Umbilical cord (tissue), 2 donors: Measurements from ENCODE around the gene TTC23. TPM values are rescaled to one million over a fixed set of nuclear protein-coding genes. Genes with fewer than 3 reads are reported as not detected.
A peak's percentile ranks its signal among the peaks of the same experiment; 100 is the strongest.

Experiments used
- DNase-seq: peaks from one replicate; pipeline ENCODE4 v3.0.0-alpha.2; 2015; ENCODE audit warnings: low spot score
- total RNA-seq: library from RNA; depleted of rRNA; stranded (reverse); fragments of >200 nt; gene quantifications from one replicate; pipeline ENCODE4 v1.2.3, GENCODE V29; 2014; ENCODE audit warnings: low replicate concordance; ENCODE audit not compliant: insufficient read depth

Gene TTC23
- total RNA-seq, 1 donor from 2014 or later: 68.1 TPM

DNA sequence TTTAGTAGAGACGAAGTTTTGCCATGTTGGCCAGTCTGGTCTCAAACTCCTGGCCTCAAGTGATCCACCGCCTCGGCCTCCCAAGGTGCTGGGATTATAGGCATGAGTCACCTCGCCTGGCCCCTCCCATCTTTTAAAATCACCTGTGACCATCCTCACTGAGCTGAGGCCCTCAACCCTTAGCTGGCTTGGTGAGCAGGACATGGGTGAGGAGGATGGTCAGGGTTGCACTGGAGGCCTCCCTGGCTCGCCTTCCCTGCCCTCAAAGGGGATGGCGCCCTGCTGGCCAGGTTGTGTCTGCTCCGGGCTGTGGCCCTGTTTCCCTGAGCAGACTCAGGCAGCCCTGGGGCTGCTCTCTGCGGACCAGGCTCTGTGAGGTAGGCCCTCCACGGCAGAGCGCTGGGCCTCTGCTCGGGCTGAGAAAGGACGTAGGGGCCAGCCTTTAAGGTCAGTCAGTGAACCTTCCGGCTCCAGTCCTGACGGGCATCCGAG lies 110.8 kb downstream of the TTC23 start:
- DNase-seq: no peak

DNA sequence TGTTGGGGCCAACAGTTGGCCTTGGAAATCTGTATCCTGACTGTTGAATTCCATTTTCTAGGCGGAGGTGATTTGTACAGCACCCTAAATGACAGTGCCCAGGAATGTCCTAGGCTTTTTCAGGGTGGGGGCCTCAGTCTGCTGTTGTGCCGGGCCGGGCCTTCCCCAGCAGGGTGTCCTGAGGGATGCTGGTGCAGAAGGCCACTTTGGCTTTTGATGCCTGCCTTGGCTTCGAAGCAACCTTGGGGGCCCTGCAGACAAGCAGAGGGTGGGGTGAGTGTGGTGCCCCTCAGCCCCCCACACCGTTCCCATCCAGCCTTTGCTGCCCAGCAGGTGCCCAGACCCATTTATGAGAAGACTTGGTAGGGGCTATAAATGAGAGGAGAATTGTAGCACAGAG lies 111.5 kb downstream of the TTC23 start:
- DNase-seq: no peak

- DNase-seq: no peak
Measured at GRCh38 chr15:99137111-99137546, 112.3 kb downstream of the TTC23 start.

GRCh38 chr15:99135194-99135593 lies 114.2 kb downstream of the TTC23 start:
- no peak for DNase-seq

GRCh38 chr15:99134317-99134821 lies 115.0 kb downstream of the TTC23 start:
- no peak for DNase-seq

DNA sequence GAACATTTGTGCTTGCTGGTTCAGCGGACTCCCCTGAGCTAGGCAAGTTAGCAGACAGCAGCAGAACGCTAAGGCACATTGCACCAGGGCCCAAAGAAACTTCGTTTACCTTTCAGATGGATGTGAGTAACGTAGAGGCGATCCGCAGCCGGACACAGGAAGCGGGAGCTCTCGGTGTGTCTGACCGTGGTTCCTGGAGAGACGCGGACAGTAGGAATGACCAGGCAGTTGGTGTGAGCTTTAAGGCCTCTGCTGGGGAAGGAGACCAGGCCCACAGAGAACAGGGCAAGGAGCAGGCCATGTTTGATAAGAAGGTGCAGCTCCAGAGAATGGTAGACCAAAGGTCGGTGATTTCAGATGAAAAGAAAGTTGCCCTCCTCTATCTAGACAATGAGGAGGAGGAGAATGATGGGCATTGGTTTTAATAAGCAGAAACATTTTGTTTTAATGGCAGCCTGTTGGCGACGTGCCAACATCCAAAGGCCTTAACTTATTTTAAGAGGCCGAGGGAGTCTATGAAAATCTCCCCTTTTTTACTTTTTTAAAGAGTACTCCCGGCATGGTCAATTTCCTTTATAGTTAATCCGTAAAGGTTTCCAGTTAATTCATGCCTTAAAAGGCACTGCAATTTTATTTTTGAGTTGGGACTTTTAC lies 116.6 kb downstream of the TTC23 start:
- DNase-seq: no peak

DNA sequence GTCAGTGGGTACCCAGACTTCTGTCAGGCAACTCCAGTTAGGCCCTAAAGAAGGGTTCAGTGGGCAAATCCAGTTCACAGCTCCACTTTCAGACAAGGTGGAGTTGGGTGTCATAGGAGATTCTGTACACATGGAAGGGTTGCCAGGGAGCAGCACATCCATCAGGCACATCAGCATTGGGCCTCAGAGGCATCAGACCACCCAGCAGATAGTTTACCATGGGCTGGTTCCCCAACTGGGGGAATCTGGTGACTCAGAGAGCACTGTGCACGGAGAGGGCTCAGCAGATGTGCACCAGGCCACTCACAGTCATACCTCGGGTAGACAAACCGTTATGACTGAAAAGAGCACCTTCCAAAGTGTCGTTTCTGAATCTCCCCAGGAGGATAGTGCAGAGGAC lies 117.3 kb downstream of the TTC23 start:
- no peak for DNase-seq

DNA sequence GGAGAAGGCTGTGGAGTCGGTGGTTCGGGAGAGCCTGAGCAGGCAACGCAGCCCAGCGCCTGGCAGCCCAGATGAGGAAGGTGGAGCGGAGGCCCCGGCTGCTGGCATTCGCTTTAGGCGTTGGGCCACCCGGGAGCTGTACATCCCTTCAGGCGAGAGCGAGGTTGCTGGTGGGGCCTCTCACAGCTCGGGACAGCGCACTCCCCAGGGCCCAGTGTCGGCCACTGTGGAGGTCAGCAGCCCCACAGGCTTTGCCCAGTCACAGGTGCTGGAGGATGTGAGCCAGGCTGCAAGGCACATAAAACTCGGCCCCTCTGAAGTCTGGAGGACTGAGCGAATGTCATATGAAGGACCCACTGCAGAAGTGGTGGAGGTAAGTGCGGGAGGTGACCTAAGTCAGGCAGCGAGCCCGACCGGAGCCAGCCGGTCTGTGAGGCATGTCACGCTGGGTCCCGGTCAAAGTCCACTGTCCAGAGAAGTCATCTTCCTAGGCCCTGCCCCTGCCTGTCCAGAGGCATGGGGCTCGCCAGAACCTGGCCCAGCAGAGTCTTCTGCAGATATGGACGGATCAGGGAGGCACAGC lies 117.8 kb downstream of the TTC23 start:
- no peak for DNase-seq

GRCh38 chr15:99130765-99131440 lies 118.5 kb downstream of the TTC23 start:
- DNase-seq: no peak

GRCh38 chr15:99130314-99130713 lies 119.1 kb downstream of the TTC23 start:
- no peak for DNase-seq

DNA sequence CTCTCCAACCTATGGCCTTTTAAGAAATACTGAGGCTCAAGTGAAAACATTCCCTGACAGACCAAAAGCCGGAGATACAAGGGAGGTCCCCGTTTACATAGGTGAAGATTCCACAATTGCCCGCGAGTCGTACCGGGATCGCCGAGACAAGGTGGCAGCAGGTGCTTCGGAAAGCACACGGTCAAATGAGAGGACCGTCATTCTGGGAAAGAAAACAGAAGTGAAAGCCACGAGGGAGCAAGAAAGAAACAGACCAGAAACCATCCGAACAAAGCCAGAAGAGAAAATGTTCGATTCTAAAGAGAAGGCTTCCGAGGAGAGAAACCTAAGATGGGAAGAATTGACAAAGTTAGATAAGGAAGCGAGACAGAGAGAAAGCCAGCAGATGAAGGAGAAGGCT lies 119.7 kb downstream of the TTC23 start:
- DNase-seq: no peak

DNA sequence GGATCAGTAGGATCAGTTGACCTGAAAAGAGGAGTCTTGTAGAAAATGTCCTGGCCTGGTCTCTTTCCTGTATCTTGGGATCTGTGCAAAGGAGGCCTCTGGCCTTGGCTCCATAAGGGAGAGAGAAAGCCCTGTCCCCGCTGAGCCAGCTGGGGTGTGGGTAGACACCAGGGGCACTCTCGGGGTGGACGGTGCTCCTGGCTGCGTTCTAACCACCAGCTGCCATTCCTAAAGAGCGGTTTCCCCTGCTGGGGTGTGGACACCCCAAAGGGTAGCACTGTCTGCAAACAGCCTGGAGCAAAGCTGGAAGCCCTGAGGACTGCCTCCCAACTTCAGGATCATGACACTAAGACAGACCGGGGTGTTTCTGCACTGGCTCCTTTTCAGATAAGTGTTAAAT lies 121.0 kb downstream of the TTC23 start:
- DNase-seq: no peak

- no peak for DNase-seq
Measured at GRCh38 chr15:99127773-99128172, 121.6 kb downstream of the TTC23 start.

GRCh38 chr15:99126930-99127329 lies 122.5 kb downstream of the TTC23 start:
- DNase-seq: no peak

GRCh38 chr15:99126131-99126588 lies 123.2 kb downstream of the TTC23 start:
- no peak for DNase-seq

GRCh38 chr15:99125061-99125891 lies 124.1 kb downstream of the TTC23 start:
- no peak for DNase-seq

DNA sequence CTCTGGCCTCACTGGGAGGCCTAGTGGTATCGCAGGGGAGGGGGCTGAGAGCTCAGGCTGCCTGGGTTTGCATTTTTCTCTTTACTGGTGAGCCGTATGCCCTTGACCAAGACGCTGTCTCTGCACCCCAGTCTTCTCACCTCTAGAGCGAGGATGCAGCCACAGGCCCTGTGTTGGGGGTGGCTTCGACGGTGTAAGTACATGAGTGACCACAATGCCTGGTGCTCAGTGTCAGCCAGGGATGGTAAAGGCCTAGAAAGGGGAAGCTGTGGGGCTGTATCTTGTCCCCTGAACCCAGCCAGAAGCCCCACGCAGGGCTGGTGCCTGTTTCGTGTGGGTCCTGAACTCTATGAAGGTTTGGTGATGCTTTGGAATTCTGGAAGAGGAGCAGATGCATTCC lies 124.7 kb downstream of the TTC23 start:
- DNase-seq: no peak

DNA sequence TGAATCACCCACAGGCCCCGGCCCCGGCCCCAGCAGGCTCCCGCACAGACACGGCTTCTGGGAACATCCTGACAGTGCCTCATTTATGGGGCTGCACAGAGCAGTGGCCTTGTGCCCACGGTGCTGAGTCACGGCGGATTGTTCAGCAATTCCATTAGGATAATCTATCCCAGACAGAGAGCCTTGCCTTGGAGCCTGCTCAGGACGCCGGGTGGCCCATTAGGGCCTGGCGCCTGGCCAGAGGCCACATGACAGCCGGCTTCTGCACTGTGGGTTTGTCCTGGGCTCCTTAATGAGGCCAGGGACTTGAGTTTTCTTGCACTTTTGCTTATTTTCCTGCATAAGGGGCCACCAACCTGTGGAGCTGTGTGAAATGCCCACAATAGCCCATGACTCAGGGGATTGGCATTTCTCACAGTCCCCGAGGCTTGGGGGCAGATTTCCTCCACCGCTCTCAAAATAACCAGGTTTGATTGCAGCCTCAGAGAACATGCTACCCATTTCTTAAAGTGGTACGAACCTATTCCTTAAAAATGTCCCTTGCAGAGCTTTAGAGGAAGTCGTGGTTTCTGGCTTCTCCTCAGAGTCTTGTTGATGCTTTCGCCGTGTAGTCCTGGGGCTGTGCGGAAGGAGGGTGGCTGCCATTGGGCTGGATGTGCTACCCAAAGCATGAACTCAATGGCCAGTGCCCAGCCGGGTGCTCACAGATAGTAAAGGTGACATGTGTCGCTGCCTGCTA lies 125.5 kb downstream of the TTC23 start:
- peak; percentile 92 for DNase-seq

GRCh38 chr15:99122831-99123712 lies 126.3 kb downstream of the TTC23 start:
- DNase-seq: no peak
